ENCODE results near the gene TERT.
"Not testable (repeated sequence)": the region's sequence is repeated elsewhere in the genome, so short reads cannot be mapped to it uniquely, and the experiment has no call there.

The TERT gene

GRCh38 chr5:1330847-1331831 lies 36.3 kb upstream of the TERT start:
- DNase-seq, result no peak

- DNase-seq, result no peak
Observed at GRCh38 chr5:1330146-1330846, 35.4 kb upstream of the TERT start.

GRCh38 chr5:1329111-1329579 lies 34.3 kb upstream of the TERT start:
- no peak for DNase-seq

GRCh38 chr5:1328237-1329110 lies 33.6 kb upstream of the TERT start:
- DNase-seq, result peak; percentile 65

GRCh38 chr5:1326901-1327756 lies 32.3 kb upstream of the TERT start:
- DNase-seq, result peak; percentile 59

GRCh38 chr5:1326532-1326875 lies 31.6 kb upstream of the TERT start:
- not testable (repeated sequence) for DNase-seq

DNA sequence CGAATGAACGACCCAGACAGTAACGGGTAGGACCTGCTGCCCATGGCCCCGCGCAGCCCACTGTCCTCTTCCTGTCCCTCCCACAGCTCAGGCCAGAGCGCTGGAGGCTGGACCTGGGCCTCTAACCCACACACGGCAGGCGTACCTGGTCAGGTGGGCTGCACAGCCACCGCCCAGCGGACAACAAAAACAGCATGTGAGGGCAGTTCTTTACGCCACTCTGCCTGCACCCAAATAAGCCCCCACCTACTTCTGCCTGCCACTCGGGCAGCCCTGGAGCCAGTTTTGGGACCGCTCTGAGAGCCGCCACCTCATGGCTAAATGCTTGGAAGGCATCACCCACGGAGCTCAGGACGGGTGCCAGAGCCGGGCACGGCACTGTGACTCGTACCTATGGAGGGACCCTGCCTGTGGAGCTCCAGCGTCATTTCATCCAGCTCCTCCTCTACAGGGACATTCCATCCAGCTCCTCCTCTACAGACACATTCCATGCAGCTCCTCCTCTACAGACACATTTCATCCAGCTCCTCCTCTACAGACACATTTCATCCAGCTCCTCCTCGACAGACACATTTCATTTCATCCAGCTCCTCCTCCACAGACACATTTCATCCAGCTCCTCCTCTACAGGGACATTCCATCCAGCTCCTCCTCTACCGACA lies 31.1 kb upstream of the TERT start:
- DNase-seq, result peak; percentile 41

DNA sequence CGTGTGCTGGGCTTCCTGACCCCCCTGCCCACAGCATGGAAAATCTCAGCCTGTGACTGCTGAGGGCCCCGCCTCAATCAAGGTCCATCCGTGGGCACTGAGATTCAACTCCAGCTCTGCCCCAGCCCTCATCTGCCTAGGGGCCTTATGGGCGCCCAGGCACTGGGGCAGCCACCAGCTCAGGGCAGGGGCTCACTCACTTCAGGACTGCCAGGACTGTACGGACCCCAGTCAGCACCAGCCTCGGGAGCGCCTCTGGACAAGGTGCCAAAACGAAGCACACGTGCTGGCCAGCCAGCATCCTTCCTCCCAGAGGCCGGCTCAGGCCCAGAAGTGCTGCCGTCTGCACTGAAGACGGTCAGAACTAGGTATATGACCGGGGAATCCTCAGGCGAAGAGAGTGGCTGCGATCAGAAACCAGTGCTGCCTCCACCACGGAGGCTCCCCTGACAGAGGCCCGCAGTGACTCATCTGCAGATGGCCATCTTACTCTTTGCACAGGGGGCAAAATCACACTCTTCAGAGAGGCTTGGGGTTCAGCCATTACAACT lies 30.4 kb upstream of the TERT start:
- peak; percentile 33 for DNase-seq

DNA sequence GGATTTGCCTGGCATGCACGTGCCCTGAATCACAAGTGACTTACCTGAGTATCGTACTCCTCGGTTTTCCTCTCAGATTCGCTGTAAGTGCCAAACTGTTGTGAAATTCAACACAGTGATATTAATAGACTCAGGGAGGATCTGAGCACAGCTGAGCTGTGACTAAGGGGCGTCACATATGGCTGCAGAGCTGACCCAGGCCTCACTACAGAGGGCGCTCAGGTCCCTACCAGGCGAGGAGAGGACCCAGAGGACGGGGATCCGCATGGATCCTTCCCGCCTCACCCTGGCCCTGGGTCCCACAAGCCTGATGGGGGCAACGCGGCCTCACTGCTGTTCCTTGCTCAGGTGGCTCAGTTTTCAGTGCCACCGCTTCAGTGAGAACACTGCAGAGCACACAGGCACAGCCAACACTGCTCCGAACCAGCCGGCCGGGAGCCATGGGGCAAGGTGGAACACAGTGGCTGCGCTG lies 29.9 kb upstream of the TERT start:
- DNase-seq, result peak; percentile 22

DNA sequence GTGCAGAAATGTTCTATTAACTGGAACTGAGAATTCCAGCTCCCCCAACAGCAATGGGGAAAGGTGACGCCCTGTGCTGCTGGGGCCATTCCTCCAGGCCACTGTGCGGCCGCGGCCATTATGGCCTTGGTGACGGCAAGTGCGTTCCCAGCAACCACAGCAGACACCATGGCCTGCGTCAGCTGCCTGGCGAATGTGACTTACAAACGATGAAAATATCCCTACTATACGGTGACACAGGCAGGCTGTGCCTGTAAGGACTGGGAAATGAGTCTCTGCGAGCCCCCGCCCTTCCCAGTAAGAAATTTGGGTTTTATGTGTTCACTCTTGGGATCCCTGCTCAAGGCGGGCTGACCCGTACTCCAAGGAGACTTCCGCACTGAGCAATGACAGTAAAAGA lies 29.4 kb upstream of the TERT start:
- peak; percentile 37 for DNase-seq

GRCh38 chr5:1323803-1324173 lies 28.9 kb upstream of the TERT start:
- no peak for DNase-seq

GRCh38 chr5:1322955-1323802 lies 28.3 kb upstream of the TERT start:
- DNase-seq, result peak; percentile 33

DNA sequence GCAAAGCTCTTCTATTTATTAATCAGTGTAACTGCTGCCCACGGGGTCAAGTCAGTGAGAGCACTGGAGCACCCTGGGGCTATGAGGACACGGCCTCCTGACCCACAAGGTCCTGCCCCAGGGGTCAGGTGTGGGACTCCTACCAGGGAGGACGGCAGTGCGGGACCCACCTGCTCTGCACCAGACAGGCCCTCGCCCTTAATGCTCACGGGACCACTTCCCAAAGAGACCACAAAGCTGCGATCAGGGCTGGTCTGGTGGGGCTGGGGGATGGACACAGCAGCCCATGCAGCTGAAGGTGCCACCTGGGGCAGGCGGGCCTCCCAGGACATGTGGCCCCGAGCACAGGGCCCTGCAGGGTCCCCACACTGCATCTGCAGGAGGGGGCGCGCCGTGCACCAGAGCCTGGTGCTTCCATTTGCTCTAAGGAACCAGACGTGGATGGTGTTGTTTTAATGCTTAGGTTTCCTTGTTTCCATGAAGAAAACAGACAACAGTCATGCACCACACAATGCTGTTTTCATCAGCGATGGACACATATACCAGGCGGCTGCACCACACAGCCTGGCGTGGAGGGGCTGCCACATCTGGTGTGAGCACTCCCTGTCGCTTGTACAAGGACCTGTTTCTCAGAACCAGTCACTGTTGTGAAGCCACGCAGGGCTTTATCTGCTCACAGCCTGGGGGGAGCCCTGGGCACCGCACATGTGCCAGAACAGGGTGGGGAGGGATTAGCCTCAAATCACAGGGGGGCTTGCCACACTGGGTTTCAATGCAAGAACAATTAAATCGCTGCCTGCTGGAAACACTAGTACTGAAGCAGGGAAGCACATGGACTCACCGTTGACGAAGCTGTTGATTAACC lies 27.4 kb upstream of the TERT start:
- DNase-seq, result peak; percentile 36

DNA sequence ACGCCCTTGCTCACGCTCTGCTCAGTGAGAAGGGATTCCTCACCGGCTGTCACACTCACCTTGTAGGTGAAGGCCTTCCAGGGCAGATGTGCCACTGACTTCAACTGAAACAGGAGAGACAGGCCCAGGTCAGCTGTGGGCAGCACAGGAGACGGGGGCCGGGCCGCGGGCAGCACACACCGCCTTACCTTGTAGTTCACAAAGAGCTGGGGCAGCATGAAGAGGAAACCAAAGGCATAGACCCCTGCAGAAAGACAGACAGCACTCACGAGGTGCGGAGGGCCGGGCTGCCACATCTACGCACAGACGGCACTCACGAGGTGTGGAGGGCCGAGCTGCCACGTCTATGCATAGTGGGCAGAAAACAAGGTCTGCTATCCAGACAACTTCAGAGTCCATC lies 26.7 kb upstream of the TERT start:
- peak; percentile 34 for DNase-seq

- peak; percentile 47 for DNase-seq
Observed at GRCh38 chr5:1320436-1321344, 25.8 kb upstream of the TERT start.

DNA sequence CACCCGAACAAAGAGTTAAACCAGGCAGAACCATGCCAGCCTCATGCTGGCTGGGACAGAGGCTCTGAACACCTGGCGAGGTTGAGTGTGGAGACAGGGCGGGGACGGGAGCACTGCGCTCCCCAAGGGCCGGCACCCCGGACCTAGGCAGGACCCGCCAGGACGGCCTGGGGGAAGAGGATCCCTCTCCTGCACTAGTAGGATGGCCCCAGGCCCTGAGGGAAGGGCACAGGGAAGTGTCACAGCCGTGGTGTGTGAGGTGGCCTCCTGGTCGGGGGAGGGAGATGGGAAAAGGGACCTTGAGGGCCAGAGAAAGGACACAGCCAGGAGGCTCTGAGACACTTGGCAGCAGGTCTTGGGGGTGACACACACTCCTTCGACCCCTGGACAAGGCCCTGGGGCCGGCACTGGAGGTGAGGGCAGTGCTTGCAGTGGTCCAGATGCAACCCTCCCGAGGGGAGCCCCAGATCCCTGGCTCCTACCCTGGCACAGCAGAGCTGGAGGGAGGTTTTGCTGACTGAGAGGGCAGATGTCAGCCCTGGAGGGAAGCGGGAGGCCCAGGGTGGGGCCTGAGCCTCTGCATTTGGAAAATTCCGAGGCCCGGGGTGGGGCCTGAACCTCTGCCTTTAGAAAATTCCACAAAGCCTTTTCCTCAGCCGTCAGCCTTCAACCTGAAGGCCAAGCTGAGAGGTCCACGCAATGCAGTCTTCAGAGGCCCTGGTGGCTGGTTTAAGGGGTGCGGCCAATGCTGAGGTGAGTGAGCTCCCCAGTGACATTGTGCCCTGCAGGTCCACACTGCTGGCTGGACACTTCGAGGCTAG lies 24.8 kb upstream of the TERT start:
- peak; percentile 37 for DNase-seq

GRCh38 chr5:1318659-1319251 lies 23.9 kb upstream of the TERT start:
- DNase-seq, result peak; percentile 36
